ENCODE results near the gene ARHGAP27.
"Not testable (repeated sequence)": the region's sequence is repeated elsewhere in the genome, so short reads cannot be mapped to it uniquely, and the experiment has no call there.

The ARHGAP27 gene

DNA sequence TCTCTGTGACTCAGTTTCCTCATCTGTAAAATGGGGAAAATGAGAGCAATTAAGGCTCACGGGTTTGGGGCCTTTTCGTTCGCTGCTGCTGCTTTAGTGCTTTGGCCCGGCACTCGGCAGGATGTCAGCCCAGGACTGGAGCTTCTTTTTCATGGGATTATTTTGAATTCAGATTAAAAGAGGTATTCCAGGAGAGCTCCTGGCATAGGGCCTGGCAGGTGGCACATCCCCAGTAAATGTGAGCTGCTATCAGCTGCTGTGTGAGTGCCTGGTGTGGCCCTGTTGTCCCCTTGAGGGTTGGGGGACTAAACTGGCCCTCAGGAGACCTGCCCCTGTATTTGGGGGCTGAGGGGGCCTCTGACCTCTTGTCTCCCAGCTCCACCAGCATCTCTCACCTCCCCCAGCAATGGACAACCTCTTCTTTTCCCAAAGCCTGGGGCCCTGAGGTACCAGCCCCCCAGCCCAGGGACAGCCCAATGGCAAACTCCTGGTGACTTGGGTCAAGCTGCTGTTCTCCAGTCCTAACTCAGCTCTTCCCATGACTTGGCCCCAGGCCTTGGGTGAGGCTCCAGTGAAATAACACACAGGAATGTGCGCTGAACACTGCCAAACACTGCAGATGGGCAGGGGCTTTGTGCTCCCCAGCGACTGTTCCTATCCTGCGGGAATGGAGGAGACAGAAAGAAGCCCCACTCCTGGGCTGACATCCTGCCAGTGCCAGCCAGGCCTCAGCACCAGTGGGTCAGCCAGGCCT, 14.4 kb upstream of the ARHGAP27 start:
- not testable (repeated sequence) for DNase-seq

DNA sequence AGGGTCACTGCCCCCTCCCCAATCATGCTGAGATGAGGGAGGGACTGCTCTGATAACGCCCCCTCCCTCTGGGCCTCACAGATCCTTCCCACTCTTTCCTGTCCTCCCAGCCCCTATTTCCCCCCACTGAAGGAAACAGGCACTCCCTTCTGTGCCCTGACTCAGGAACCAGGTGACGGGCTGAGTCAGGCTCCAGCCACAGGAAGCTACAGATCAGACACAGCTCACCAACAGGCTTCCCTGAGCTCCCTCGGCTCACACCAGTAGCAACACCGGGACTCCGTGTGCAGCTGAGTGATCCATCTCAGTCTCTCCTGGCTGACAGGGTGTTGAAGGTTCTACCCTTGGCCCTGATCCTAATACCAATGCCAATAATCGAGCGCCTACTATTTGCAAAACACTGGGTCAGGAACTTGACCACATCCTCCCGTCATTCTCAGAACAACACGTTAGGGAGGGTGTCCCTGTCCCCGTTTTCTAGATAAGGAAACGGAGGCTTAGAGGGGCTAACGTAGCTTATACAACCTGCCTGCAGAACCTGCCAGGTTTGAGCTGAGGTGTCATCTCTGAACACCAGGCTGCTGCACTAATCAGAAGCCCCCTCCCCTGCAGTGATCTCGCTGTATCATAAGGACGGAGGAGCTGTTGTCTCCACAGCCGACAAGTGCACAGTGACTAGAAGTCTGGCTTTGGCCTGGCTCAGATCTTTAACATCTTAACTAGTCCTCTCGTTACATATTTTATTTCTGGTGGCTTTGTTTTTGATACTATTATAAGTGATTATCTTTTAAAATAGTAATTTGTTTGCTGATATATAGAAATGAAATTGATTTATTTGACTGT, 13.5 kb upstream of the ARHGAP27 start:
- peak; percentile 47 for DNase-seq

DNA sequence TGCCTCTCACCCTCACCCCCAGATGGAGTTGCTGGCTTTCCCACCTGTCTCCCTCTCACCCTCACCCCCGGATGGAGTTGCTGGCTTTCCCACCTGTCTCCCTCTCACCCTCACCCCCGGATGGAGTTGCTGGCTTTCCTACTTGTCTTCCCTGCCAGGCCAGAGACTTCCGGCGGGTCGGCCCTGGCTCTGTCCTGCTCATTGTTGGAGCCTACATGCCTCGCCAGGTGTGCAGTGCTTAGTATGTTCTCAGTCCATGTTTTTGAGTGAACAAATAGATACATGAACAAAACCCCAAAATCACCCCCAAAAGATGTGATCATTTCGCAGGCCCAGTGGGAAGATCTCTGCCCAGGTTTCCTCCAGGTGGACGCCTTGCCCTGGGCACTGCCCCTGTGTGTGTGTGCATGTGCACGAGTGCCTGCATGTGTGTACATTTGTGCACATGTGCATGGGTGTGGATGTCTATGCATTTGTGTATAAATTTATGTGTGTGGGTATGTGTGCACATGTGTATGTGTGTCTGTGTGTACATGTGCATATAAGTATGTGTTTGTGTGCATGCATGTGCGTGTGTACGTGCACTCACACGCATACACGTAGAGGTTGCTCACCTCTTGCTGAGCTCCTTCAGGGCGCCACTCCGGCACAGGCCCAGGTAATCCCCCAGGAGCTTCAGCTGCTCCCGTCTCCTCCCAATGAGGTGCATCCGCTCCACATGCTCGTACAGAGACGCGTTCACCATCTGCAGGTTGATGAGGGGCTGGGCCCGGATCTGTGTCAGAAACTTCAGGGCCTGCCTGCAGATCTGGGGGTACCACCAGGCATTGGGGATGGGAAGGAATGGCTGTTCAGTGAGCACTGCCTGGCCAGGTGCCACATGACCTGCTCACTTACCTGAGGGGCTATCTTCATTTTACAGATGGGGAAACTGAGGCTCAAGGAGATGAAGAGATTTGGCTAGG, 12.5 kb upstream of the ARHGAP27 start:
- not testable (repeated sequence) for DNase-seq

DNA sequence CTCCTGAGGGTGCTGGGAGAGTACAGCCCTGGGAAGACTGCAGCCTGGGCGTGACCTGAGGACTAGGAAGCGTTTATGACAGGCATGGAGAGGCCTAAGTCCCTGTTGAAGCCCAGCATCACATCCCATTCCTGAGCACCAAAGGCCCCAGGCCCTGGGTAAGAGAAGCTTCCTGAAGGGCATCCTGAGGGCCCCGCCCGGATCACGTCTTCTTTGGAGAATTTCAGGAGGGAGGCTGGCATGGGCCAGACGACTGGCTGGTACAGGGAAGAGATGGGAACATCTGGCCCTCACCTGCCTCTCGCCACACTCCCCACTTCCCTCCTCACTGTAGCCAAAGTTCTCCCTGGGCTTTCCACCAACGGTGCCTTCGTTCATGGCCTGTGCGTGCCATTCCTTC, 11.6 kb upstream of the ARHGAP27 start:
- DNase-seq, result not testable (repeated sequence)

DNA sequence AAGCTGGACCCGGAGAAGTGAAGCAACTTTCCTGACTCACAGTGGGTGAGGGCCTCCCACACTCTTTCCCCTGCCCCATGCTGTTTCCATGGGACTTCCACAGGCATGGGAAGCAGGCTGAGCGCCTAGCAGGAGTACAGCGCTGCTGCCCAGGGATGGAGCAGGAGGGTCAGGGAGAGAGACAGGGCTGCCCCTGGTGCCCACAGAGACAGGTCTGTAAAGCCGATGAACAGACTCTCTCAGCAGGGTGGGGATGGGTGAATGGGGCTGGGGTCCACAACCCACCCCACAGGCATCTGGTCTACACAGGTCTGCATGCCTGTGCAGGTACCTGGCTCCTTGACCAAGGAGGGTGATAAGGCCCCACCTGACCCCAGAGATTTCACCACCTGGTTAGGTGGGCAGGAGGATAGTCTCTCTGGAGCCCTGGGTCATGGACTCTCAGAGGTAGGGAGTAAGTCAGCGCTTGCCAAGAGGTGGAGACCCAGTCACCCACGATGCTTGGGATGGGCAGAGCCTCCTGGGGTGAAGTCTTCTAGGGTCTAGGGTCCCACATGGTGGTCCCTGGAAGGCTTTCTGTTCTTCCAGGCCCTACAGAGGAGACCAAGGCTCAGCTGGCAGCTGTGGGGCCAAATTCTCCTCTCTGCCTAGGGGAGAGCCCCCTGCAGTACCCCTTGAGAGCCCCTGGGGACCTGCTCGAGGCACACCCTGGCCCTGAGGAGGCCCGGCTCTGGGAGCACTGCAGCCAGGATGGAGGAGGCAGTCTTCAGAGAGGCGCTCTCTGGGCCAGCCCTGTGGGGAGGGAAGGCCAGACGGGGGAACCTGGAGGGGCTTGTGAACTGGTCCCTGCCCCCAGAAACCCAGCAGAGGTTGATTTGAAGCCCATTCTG, 10.9 kb upstream of the ARHGAP27 start:
- not testable (repeated sequence) for DNase-seq

DNA sequence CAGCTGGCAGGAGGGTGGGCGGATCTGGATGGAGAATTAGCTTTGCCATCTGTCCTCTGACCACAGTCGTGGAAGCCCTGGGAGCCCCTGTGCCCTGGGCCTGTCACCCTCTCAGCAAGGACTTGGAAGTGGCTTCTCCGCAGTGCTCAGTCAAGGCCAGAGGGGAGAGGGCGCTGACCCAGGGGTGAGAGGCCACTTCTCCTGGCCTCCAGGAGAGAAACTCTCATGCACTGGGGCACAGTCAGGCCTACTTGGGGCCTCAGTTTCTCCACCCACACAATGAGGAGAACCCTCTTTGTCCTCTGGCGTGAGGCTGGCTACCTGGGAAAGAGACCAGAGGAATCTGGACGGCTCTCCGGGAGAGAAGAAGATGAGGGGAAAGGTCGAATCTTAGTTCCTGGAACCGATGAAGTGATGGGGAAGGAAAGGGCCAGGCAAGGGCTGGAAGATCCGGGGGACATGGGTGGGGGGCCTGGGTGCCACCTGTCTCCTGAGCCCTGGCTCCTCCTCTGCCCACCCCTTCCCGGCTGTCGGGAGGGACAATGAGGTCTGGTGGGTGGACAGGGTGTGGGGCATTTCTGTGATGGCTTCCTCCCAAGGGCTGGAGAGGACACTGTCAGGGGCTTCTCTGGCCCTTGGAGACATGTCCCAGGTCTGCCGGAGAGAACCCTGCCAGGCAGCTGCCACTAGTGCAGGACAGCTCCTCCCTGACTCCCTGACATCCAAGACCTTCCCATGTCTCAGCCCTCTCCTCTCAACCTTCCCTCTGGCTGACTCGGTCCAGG, 9.0 kb upstream of the ARHGAP27 start:
- DNase-seq, result no peak

DNA sequence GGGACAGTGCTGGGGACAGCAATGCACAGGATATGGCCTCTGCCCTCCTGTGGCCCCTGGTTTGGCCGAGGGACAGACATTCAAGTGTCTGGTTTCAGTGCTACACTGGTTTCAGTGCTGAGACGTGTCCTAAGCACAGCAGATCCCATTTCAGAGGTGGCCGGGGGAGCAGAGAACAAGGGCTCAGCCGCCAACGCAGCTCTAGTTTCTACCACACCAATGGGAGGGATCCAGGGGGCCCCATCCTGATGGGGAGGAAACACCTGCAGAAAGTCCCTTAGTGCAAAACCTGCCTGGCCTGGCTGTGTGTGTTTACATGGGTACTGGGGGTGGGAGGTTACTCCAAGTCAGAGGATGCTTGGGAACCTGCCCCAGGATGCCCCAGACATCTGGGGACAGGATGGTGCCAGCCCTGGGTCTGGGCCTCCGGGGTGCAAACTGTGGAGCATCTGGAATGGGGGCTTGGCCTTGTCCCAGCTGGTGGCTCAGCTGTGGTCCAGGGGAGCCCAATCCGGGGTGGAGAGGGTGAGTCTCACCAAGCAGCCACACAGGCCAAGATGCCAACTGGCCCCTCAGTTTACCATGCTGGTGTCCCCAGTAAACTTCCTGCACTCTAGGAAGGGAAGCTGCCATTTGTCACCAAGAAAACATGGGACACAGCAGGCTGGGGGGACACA, 8.3 kb upstream of the ARHGAP27 start:
- not testable (repeated sequence) for DNase-seq

DNA sequence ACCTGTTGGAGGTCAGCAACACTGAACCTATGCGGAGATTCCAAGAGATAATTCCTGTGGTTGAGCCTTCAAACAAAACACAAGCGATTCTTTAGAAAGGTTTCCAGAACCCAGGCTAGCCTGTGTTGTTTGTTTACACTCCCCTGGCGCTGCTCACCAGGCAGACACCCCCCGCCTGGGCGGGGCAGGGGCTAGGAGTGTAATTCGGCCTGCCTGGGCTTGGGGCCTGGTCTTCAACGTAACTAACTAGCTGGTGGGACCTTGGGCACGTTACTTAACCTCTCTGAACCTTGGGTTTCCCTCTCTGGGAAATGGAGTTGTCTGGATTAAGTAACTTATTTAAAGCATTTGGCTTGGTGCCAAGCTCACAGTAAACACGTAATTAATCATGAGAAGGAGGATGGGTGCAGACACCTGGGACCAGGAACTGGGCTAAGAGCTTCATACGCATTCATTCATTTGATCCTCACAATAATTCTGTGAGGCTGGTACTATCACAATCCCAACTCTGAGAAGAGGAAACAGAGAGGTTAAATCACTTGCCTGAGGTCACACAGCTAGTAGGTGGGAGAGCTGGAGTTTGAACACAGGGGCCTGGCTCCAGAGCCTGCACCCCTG, 7.6 kb upstream of the ARHGAP27 start:
- no peak for DNase-seq

DNA sequence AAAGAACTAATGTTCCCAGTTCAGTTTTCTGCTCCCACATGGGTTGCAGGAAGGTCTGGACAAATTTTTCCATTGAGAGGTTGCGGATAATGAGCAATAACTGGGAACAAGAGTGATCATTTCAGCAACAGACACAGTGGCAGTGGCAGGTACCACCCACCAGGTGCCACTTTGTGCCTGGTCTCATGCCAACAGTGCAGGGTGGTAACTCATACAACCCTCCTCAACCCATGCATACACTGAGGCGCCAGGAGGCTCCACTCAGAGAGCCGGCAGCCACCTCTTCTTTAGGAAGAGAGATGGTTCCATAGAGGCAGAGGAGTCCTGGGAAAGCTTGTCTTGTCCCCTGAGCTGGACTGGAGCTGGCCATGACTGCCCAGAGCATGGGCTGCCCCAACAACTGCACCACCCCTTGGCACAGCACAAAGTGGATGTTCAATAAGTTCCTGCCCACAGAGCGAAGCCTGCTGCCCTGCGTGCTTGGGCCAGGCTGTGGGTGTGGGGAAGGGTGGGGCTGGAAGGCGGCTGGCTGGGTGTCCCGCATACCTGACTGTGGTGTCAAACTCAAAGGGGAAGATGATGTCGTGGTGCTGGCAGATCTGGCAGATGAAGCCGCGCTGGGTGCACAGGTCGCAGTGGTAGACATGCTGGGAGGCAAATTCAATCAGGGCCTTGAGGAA, 6.4 kb upstream of the ARHGAP27 start:
- no peak for DNase-seq

DNA sequence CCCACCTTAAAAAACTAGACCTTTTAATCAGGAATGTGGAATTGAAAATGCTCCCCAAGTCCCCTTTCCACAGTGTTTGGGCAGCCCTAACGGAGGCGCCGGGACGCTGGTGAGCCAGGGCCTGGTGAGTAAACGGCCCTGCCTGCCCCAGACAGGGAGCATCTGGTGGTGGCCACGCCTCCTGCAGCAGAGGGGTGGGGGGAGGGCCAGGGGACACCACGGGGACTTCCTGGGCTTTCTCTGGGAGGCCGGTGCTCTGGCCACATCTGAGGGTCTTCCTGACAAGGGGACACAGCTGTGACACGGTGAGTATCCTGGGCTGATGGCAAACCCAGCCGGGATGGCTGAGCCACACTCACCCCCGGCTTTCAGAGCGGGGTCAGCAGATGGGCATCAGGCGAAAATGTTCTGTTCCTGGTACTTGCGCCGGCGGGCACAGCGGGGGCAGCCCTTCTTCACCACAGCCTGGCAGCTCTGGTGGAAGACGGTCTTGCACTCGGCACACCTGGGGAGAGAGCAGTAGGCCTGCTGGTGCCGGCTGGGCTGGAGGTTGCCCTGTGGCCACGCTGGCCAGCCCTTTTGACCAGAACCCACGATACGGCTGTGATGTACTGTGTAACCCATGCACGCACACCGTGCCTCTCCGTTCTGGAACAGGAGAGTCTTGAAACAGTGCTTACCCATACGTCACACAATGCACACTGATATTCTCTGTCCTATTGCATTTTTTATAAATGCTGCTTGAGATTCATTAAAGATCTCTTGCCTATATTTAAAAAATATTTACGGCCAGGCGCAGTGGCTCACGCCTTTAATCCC, 5.0 kb upstream of the ARHGAP27 start:
- DNase-seq, result no peak

DNA sequence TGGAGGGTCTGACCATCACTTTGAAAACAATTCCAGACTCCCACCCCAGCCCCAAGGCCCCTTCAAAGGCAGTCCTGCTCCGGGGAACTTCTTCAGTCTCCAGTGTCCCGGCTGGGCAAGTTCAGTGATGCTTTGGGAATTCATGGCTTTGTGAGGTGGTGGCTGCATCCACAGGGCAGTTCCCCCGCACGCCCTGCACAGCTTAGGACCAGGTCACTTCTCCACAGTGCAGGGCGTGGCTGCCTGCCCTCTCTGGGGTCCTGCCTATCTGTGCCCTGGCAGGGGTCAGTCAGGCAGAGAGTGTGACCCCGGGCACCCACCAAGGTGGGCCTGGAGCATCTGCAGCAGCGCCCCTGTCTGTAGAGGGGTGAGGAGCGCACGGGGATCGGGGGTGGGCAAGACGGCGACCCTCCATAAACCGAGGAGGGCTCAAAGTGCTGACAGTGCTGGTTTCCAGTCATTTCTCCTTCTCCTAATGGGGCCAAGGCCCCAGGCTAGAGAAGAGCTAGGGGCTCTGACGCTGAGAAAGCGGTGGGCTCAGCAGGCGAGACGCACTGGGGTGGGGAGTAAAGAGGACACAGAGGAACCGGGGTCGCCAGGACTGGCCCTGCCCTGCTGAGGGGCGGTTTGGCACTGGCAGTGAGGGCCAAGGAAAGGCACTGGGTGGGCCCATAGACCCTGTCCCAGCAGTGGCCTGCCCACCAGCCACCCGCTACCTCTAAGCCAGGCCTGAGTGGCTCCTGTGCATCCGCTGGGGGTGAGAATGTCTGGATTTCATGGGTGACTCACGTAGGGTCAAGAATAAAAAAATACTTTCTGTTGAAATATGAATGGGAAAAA, 4.2 kb upstream of the ARHGAP27 start:
- no peak for DNase-seq

DNA sequence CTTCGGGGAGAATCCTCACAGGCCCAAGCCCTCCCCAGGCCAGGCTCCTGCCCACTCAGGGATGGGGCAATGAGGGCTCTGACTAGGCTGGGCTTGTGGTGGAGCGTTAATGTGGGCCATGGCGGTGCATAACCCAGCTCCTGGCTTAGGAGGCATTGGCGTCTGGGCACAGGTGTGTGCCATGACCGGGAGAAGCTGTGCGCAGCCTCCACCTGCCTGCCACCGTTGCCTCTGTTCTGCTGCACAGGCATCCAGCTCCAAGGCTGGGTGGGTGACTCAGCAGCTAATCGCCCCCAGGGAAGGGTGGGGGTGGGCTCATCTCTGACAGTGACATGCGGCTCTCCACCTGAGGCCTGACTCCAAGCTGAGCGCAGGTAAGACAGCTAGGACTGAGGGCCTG, 3.5 kb upstream of the ARHGAP27 start:
- DNase-seq, result no peak

DNA sequence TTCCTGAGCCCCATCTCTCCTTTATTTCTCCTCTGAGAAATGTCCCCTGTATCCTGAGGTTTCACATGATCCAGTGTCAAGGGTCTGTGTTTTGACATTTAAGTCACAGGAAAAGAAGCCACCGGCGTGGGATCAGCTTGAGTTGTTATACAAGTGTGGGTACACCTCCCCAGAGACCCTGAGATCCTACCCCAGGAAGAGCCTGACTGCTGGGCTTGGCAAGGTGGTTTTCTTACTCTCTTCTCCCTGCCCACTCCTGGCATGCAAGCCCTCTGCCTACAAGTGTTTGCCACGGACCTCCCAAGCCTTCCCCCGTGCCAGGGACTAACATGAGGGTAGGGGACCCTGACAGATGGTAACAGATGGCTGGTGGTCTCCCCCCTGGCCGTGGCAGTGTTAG, 2.8 kb upstream of the ARHGAP27 start:
- no peak for DNase-seq

DNA sequence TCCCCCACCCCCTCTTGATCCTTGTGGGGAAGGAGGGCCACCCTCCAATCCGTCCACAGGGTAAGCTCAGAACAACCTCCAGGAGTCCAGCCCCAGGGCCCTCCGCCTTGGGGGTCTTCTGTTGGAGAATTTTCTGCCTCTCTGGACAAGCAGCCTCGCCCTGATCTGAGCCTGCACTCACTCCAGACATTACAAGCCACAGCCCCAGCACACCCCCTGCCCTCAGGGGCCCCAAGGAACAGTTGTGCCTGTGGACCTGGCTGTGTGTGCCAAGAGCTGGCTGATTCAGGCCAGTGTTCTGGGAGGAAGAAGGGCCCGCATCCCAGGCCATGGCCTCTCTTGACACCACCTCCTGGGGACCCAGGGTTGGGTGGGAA, 477 bp upstream of the ARHGAP27 start:
- no peak for DNase-seq

DNA sequence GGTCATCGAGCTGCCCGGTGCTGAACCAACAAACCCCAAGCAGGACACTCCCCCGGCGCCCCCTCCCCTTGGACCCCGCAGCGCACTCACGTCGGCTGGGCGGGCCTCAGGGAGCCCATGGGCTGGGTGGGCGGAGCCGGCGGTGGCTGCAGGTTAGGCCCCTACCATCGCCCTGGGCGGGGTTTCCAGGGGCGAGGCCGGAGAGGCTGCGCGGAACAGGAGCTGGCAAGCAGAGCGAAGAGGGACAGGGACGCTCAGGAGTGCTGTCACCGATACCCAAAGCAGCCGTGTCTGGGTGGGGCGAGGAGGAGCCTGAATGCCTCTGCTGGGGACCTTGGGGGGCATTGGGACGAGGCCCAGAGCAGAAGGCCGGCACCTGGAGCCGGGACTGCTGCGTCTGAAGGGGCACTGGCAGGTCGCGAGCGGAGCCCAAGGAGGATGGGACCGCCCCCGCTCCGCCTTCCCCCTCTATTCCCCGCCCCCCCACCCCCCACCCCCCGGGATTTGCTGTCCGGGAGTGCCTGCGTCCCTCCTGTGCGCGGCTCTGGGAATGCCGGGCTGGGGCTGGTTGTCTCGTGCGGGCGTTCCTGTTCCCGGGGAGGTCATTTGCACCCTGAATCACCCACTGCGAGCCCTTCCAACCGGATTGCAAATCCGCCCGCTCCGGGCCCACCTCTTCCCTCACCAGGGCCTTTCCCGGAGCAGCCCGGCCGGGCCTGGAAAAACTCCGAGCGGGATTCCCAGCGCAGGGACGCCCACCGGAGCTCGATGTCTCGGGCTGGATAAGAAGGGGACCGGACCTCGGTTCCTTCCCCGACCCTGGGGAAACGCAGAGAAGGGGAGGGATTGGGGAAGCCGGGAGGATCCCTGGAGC, 902 bp downstream of the ARHGAP27 start:
- DNase-seq, result peak; percentile 66

DNA sequence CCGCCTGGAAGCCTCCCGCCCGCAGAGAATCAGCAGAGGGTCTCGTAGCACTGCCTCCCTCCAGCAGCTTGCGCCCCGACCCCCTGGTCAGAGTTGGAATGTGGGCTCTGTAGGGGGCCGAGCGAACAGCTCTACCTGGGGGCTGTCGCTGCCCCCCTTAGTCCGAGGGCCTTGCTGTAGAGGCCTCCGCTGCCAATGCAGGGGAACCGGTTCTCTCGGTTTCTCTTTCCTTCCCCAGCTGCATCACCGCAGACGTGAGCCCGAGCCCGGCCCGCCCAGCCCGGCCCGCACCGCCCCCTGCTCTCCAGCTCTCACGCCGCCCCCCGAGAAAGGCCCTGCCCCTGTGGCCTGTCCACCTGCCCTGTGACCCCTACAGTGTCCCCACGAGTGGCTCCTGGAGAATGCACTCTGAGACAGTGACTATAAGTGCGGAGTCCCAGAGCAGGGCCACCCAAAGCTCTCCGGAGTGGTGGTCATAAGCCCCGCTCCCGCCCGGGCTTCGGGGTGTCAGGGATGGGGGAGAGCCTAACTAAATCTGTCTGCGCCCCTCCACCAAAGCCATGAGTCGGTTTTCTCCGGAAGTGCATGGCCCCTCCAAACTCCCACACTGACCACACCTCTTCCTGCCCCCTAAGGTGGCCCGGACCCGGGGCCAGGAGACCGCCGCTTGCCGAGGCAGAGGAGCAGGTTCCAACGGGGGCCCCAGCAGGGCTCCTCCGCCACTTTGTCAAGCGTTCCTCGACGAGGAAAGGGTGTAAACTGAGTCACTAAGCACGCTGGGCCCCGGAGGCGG, 1.7 kb downstream of the ARHGAP27 start:
- no peak for DNase-seq
